AG10803 (cell line): ENCODE data around the gene ARGFX.
"Not testable (repeated sequence)": the region's sequence is repeated elsewhere in the genome, so short reads cannot be mapped to it uniquely, and the experiment has no call there.

Experiments used
- DNase-seq: peaks from one replicate; pipeline ENCODE4 v3.0.0; 2010; ENCODE audit warnings: low read depth
- H3K4me3 ChIP-seq: 2 replicates; pipeline ENCODE4 v1.5.1; 2011; ENCODE audit warnings: mild to moderate bottlenecking, low read length, control low read depth
- TF ChIP-seq, protein P1 (sequence below): conservative IDR thresholded peaks from 2 replicates; pipeline ENCODE4 v1.5.1; 2011; ENCODE audit warnings: mild to moderate bottlenecking, low read length, control low read depth, inconsistent platforms

Gene ARGFX

DNA sequence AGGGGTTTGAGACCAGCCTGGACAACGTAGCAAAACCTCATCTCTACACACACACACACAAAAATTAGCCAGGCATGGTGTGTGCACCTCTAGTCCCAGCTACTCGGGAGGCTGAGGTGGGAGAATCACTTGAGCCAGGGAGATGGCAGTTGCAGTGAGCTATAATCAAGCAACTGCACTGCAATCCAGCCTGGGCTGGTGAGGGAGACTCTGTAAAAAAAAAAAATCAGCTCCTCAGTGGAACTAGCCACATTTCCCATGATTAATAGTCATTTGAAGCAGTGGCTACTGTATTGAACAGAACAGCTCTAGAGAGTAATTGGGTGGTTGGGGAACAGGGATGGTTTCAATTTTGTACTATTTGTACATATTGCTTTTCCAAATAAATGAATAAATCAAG lies 13.9 kb downstream of the ARGFX start:
- no peak overlapping the region for H3K4me3 ChIP-seq
- TF ChIP-seq, protein P1, sequence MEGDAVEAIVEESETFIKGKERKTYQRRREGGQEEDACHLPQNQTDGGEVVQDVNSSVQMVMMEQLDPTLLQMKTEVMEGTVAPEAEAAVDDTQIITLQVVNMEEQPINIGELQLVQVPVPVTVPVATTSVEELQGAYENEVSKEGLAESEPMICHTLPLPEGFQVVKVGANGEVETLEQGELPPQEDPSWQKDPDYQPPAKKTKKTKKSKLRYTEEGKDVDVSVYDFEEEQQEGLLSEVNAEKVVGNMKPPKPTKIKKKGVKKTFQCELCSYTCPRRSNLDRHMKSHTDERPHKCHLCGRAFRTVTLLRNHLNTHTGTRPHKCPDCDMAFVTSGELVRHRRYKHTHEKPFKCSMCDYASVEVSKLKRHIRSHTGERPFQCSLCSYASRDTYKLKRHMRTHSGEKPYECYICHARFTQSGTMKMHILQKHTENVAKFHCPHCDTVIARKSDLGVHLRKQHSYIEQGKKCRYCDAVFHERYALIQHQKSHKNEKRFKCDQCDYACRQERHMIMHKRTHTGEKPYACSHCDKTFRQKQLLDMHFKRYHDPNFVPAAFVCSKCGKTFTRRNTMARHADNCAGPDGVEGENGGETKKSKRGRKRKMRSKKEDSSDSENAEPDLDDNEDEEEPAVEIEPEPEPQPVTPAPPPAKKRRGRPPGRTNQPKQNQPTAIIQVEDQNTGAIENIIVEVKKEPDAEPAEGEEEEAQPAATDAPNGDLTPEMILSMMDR, result no peak

DNA sequence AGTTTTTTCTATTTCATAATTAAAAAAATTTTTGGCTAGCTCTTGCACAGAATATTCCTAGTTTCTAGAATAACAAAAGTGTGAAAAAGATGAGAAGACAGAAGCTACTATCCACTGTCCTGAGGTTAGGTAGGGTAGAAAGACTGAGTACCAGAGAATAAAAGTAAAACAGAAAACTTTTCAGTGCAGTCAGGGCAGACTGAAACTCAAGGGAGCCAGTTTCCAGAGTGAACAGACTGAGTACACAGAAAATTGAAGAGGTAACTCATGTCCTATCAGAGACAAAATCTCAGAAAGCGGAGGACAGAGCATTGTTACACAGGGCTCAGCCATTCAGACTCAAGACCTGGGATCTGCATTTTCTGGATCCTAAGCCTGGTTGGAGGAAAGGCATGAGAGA lies 16.7 kb downstream of the ARGFX start:
- H3K4me3 ChIP-seq, result no peak overlapping the region
- DNase-seq, result no peak
- TF ChIP-seq, protein P1, result no peak

More for the DNA sequence above, 13.9 kb downstream of the ARGFX start:
- DNase-seq, result no peak

DNA sequence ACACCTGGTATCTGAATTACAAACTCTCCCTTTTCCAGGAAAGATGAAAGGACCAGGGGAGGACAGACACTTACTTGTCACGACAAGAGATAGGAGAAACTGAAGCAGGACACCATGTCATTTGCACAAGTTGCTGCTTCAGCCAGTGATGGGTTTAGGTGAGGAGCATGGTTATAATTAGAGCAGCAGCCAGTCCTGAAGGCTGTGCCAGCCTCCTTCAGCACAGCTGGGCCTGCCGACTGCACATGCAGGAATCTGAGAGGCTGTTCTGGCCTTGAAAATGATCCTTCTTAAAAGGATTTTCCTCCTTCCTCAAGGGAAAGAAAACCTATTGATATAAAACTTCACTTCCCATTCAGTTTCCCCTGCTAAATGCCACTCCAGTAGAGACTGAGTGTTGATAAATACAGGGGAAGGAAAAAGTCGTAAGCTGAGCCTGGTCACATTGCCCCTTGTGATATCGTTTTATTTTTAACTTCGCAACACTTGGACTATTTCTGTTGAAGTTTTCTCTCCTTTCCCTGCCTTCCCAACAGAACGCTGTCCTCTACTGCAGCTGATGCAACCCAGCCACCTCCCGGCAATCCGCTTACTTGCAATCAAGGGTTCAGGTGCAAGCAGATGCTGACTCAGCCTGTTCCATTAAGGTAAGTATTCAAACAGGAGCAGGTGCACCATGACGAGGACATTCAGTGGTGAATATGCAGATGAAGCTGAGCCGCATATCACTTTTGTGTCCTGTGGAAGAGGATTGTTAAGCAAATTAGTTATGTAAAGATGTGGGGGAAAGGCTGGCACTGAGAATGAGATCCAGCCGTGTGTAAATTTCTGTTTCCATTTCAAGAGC lies 25.3 kb downstream of the ARGFX start, which contains the start of gene FBXO40:
Gene FBXO40 (plus strand): TSS at position 524 of the 847 bp plus-strand sequence. CDS start 27,197 bp downstream, outside the sequence.
- DNase-seq, result no peak
- TF ChIP-seq, protein P1, result no peak
- H3K4me3 ChIP-seq, result no peak within 1 kb of the TSS

GRCh38 chr3:121593806-121594205 lies 26.1 kb downstream of the ARGFX start:
- H3K4me3 ChIP-seq, result not testable (repeated sequence)

DNA sequence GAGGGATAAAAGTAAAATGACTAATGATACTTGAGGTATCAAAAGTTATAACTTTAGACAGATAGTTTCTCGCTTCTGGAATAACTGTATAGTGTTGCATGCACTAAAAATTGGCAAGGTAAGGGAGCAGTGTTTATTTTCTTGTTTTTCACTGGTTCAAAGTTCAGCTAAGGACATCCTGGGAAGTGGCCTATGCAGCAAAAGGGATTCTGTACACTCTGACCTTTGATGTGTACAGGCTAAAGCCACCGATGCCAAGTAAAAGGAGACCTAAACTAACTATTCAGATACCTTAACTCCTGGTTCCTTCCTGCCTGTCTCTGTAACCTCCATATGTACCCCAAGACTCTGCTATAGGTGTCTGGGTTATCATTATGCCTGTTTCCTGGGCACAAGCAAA lies 27.1 kb downstream of the ARGFX start:
- TF ChIP-seq, protein P1, result no peak
- H3K4me3 ChIP-seq, result no peak overlapping the region
- DNase-seq, result no peak

More at GRCh38 chr3:121593806-121594205, 26.1 kb downstream of the ARGFX start:
- DNase-seq, result not testable (repeated sequence)

GRCh38 chr3:121595765-121596406 lies 28.1 kb downstream of the ARGFX start:
- no peak for DNase-seq
- no peak overlapping the region for H3K4me3 ChIP-seq
- TF ChIP-seq, protein P1, result no peak

- DNase-seq, result no peak
- no peak overlapping the region for H3K4me3 ChIP-seq
- TF ChIP-seq, protein P1, result no peak
Measured at GRCh38 chr3:121598564-121598963, 30.8 kb downstream of the ARGFX start.

DNA sequence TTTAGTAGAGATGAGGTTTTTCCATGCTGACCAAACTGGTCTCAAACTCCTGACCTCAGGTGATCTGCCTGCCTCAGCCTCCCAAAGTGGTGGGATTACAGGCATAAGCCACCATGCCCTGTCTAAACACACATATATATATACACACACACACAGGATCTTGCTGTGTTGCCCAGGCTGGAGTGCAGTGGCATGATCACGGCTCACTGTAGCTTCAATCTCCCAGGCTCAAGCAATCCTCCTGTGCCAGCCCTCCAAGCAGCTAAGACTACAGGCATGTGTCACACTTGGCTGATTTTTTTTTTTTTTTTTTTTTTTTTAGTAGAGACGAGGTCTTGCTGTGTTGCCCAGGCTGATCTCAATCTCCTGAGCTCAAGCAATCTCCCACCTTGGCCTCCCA lies 32.2 kb downstream of the ARGFX start:
- DNase-seq, H3K4me3 ChIP-seq: not testable (repeated sequence)
